ENCODE measurements around the gene GYPE. TPM values are rescaled to one million over a fixed set of nuclear protein-coding genes. Genes with fewer than 3 reads are reported as not detected.
"Not testable (repeated sequence)": the region's sequence is repeated elsewhere in the genome, so short reads cannot be mapped to it uniquely, and the experiment has no call there.

GYPE gene
- total RNA-seq, 4 donors from 2014 or later: 0.35 to 1.2 (median 0.47) TPM; not detected in 1

DNA sequence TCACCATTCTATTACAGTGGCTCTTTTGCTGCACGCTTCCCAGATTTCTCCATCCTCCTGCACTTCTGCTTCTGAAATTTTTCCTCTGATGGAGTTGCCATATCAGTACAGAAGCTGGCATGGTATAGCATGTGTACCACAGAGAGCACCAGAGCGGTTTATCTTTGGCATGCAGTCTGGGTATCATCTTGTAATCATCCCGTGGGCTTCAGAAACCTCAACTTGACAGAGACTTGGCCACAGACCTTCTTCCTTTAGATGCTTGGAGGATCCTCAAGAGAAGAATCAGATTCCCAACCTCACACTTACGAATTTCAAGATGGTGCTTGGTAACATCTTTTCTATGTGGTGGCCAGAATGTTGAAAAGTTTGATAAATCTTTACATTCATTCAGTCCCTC lies 71.2 kb downstream of the GYPE start:
- H3K4me1 ChIP-seq, H3K27ac ChIP-seq, H3K27me3 ChIP-seq, H3K4me3 ChIP-seq, ATAC-seq, H3K36me3 ChIP-seq: not testable (repeated sequence)
- WGBS, 2 donors (ENCODE audit: low coverage in 1 of 2): 86 to 94% methylated on average over 3 of the region's 4 CpGs
- peaks cover 0 to 20% (median 0%) of the 10 kb centered on the region in 3 donors for H3K9me3 ChIP-seq

DNA sequence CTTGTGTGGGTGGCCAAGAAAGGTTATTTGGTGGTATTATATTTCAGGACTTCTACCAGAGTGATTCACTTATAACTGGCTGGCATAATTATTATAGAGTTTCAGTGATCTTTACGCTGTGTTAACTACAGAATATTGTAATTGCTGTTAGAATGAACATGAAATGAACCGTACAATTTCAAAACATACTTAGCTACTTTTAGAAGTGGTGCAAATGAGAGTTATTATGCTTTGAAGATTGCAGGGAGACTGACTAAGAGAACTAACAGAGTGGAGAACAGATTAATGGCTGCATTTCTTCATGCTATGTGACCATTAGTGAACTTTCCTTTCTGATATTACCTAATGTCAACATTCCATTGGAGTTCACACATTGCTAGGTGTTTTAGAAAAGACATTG lies 71.7 kb downstream of the GYPE start:
- not testable (repeated sequence) for H3K27ac ChIP-seq
- 80 to 82% methylated on average over 2 of the region's 2 CpGs for WGBS, 2 donors (ENCODE audit: low coverage in 1 of 2)

DNA sequence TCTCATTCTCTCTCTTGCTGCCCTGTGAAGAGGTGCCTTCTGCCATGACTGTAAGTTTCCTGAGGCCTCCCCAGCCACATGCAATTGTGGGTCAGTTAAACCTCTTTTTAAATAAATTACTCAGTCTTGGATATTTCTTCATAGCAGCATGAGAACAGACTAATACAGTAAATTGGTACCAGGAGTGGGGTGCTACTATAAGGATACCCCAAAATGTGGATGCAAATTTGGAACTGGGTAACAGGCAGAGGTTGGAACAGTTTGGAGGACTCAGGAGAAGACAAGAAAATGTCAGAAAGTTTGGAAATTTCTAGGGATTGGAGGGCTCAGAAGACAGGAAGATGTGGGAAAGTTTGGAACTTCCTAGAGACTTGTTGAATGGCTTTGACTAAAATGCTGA lies 74.8 kb downstream of the GYPE start:
- H3K27ac ChIP-seq, H3K27me3 ChIP-seq, ATAC-seq, H3K36me3 ChIP-seq, H3K4me3 ChIP-seq, H3K4me1 ChIP-seq: not testable (repeated sequence)
- H3K9me3 ChIP-seq: peaks cover 0 to 20% (median 0%) of the 10 kb centered on the region in 3 donors

More for the DNA sequence above, 71.7 kb downstream of the GYPE start:
- not testable (repeated sequence) for H3K4me1 ChIP-seq, H3K36me3 ChIP-seq, ATAC-seq, H3K27me3 ChIP-seq, H3K4me3 ChIP-seq
- H3K9me3 ChIP-seq: peaks cover 0 to 20% (median 0%) of the 10 kb centered on the region in 3 donors

DNA sequence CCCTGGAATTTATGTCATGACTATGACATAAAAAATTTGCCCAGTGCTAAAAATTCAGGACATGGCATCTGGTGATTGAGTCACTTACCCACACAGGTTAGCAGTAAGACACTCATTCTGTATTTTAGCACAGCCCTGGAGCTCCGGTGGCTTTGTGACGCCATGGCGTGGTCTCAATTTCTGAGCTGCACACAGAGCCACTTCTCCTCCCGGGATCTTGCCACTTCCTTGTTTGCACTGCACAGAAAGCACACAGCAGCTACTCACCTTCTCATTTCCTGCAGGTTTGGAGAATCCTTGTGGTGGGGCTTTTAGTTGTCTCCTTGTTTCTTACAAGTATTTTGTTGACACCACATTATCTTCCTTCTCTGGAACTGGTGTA lies 76.1 kb downstream of the GYPE start:
- not testable (repeated sequence) for H3K27ac ChIP-seq, H3K36me3 ChIP-seq, ATAC-seq, H3K4me3 ChIP-seq, H3K27me3 ChIP-seq, H3K4me1 ChIP-seq
- 76% methylated on average over 4 of the region's 4 CpGs; no CpG with 5 or more reads in 1 of the 2 donors for WGBS, 2 donors (ENCODE audit: low coverage in 1 of 2)
- peaks cover 0 to 20% (median 0%) of the 10 kb centered on the region in 3 donors for H3K9me3 ChIP-seq

Other genes with a start within 250 kb of the GYPE start
- gene FREM3, start 204.9 kb downstream of the GYPE start, total RNA-seq: under 1 TPM in 1 of 4 donors, not detected in 3; under 0.01 TPM
- gene GYPB, start 113.8 kb upstream of the GYPE start, total RNA-seq: not detected
- not detected for gene GYPA, start 235.2 kb upstream of the GYPE start, total RNA-seq